Heart left ventricle (tissue), 16 donors: Measurements from ENCODE around the gene TNFAIP8L1. TPM values are rescaled to one million over a fixed set of nuclear protein-coding genes. Genes with fewer than 3 reads are reported as not detected.

Experiments
- ATAC-seq, 4 donors: fragments of 200-7000 bp; cut with Tn5 transposase; one replicate each; pipeline ENCODE4 v1.9.1; 2020 to 2022; ENCODE audit warnings: moderate library complexity in 4 of 4, mild to moderate bottlenecking in 3 of 4, moderate number of reproducible peaks in 1 of 4
- DNase-seq, 5 donors: peaks; one replicate each; pipeline ENCODE4 v3.0.0-alpha.2; 2020
- H3K27ac ChIP-seq, 12 donors: fragments of 200-600 bp; sonication (generic) in 4 of 12; one replicate each; pipeline versions ENCODE4 v1.5.0 to v1.8.0; 2016 to 2022; ENCODE audit warnings: mild to moderate bottlenecking in 2 of 12
- H3K27me3 ChIP-seq, 9 donors: fragments of 200-600 bp; sonication (generic) in 2 of 9; one replicate each; pipeline versions ENCODE4 v1.5.1 to v1.8.0; 2016 to 2022; ENCODE audit warnings: mild to moderate bottlenecking in 3 of 9
- H3K36me3 ChIP-seq, 9 donors: fragments of 200-600 bp; sonication (generic) in 2 of 9; one replicate each; pipeline versions ENCODE4 v1.5.0 to v1.8.0; 2018 to 2022; ENCODE audit warnings: mild to moderate bottlenecking in 2 of 9
- H3K4me1 ChIP-seq, 12 donors: fragments of 200-600 bp; sonication (generic) in 4 of 12; one replicate each; pipeline versions ENCODE4 v1.5.0 to v1.8.0; 2016 to 2022; ENCODE audit warnings: mild to moderate bottlenecking in 3 of 12
- H3K4me3 ChIP-seq, 12 donors: fragments of 200-600 bp; sonication (generic) in 4 of 12; one replicate each; pipeline versions ENCODE4 v1.5.0 to v1.8.0; 2017 to 2022; ENCODE audit warnings: mild to moderate bottlenecking in 9 of 12, moderate library complexity in 4 of 12
- H3K9me3 ChIP-seq, 12 donors: fragments of 200-600 bp; sonication (generic) in 4 of 12; one replicate each; pipeline versions ENCODE4 v1.5.0 to v1.8.0; 2016 to 2022; ENCODE audit warnings: mild to moderate bottlenecking in 1 of 12
- CTCF ChIP-seq, 12 donors: fragments of 200-600 bp; sonication (generic) in 4 of 12; IDR thresholded peaks; one replicate each; pipeline versions ENCODE4 v1.5.0 to v1.8.0; 2018 to 2022; ENCODE audit warnings: antibody characterized with exemption in 12 of 12, mild to moderate bottlenecking in 5 of 12
- POLR2A ChIP-seq, 2 donors: fragments of 450-650 bp; IDR thresholded peaks; one replicate each; pipeline ENCODE4 v1.6.1; 2017; ENCODE audit warnings: antibody characterized with exemption in 2 of 2, mild to moderate bottlenecking in 2 of 2, moderate library complexity in 2 of 2
- WGBS, 4 donors: extraction: QIAGEN DNeasy Blood & Tissue Kit in 2 of 4; methylation state at CpG; one replicate each; pipeline versions ENCODE4 v1.1.5 to v1.1.7; 2013 to 2018; 5-methylcytosine and 5-hydroxymethylcytosine counted together
- intact Hi-C, 10 donors: fragments of 100-400 bp; cut with DNase I; formaldehyde crosslinking; loops; one replicate each; pipeline versions ENCODE4 v1.11.1 to v1.14.2; 2022
- polyA plus RNA-seq, 2 donors: library from polyadenylated mRNA; stranded (reverse); fragments of 200-250 nt; gene quantifications; one replicate each; pipeline ENCODE4 v1.2.3, GENCODE V29; 2013
- total RNA-seq, 9 donors: library from RNA; depleted of rRNA in 2 of 9; stranded (reverse); fragments of >200 nt in 2 of 9; fragmentation: NEBNext Ultra II Directional in 3 of 9; extraction: Animal tissue kit (Norgen Biotek cat#: 25700) in 3 of 9; gene quantifications; one replicate each; pipeline versions ENCODE4 v1.1.0 to v1.2.4, GENCODE V29; 2016 to 2023
- donor health status: ischemic (EF 13 %, LVEDD 7.1; RV severe dilation, severe dysfunction).
- donor health status: healthy with polysubstance abuse.
- donor health status: DM: no; HTN: yes; CAD: no.
- donor health status: DM: no; HTN: no; CAD: no.
- donor health status: ischemic (EF 25% LVEDD 6.9; RV normal size, moderate dysfunction).
- donor health status: ischemic (EF 25% LVEDD 5.7; RV mildly dilated, moderate dysfunction).
- donor health status: healthy.
- donor health status: DM: yes; HTN: yes; CAD: no.
- donor health status: ischemic (EF 35%, LVEDD 5.7; RV mildly dilated, moderate dysfunction).
- donor health status: nonischemic (EF 11% LVEDD 7.7; RV severe dilation, severe dysfunction).
- donor health status: DM: yes; HTN: yes; CAD: no.
- donor health status: PGD.
- donor health status: ischemic (EF 29% LVEDD 5.4; RV normal size, mild dysfunction).
- donor health status: nonischemic (EF 23%, LVEDD 6.1; RV moderate dilation, normal function).

The TNFAIP8L1 gene
- total and polyA plus RNA-seq, 11 donors, result 2.8 to 15.1 (median 6.1) TPM

GRCh38 chr19:4686700-4687099, 47.4 kb downstream of the TNFAIP8L1 start:
- no peak overlapping the region for H3K4me3 ChIP-seq
- TF ChIP-seq CTCF (IDR thresholded peaks at IDR 0.05) (no peak), POLR2A (IDR thresholded peaks at IDR 0.05) (no peak)
- peaks cover 10 to 99% (median 94%) of the 10 kb centered on the region in 9 donors for H3K36me3 ChIP-seq
- H3K27me3 ChIP-seq, result no peaks in the 10 kb centered on the region
- 92 to 96% (median 94%) methylated on average over 10 of the region's 10 CpGs for WGBS, 4 donors
- H3K9me3 ChIP-seq, result no peaks in the 10 kb centered on the region
- no peak for ATAC-seq
- peaks cover 0 to 14% (median 0%) of the 10 kb centered on the region in 12 donors for H3K4me1 ChIP-seq
- peak in 1 of 5 donors; percentile 19 for DNase-seq
- no peak overlapping the region for H3K27ac ChIP-seq
- intact Hi-C loops, result no loop called here

DNA sequence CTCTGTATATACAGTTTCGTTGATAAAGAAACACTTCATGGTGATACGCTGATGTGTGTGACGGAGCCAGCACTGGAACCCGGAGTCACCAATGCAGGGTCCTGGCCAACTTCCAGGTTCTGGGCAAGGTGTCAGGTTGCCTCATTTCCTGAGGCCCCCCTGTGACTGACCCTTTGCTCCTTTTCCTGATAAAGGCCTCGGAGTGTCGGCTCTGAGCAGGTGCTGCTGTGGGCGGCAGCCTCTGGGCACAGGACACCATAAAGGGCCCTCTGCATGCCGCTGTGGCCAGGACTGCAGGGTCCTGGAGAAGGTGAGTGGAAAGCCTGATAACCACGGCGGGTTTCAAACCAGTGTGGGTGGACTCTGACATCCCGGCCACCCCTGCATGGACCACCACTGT, 48.1 kb downstream of the TNFAIP8L1 start:
- TF ChIP-seq POLR2A (IDR thresholded peaks at IDR 0.05) (no peak), CTCF (IDR thresholded peaks at IDR 0.05) (no peak)
- ATAC-seq, result peak in 3 of 4 donors; percentile 8 to 50 (median 18)
- no peaks in the 10 kb centered on the region for H3K9me3 ChIP-seq
- H3K4me1 ChIP-seq, result peaks cover 0 to 17% (median 0%) of the 10 kb centered on the region in 12 donors
- no peaks in the 10 kb centered on the region for H3K27me3 ChIP-seq
- no peak overlapping the region for H3K4me3 ChIP-seq
- DNase-seq, result peak in 1 of 5 donors; percentile 26
- intact Hi-C loops, result no loop called here
- peaks cover 10 to 99% (median 94%) of the 10 kb centered on the region in 9 donors for H3K36me3 ChIP-seq
- 51 to 75% (median 56%) methylated on average over 10 to 11 of the region's 11 CpGs for WGBS, 4 donors
- H3K27ac ChIP-seq, result no peak overlapping the region

DNA sequence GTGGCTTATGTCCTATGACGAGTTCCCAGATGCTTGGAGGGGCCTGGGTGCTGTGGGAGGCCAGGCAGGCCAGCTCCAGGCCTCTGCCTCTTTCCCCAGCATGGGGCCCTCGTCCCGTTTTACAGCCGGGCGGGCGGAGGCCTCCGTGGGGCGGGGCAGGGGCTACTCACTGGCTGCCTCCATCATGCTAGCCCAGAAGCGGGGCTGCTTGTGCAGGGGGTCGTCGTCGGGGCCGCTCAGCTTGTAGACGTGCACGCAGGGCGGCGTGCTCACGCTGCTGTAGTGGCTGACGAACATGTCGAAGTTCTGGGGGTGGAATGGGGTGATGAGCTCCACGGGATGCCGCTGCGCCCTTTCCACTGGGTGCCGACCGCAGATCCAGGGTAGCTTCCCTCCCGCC, 49.3 kb downstream of the TNFAIP8L1 start:
- DNase-seq (peak in 1 of 5 donors; percentile 22), ATAC-seq (no peak)
- WGBS, 4 donors, result 94 to 96% (median 96%) methylated on average over 13 to 26 of the region's 26 CpGs
- H3K36me3 ChIP-seq, result peaks cover 12 to 99% (median 95%) of the 10 kb centered on the region in 9 donors
- H3K9me3 ChIP-seq, result no peaks in the 10 kb centered on the region
- no peaks in the 10 kb centered on the region for H3K27me3 ChIP-seq
- H3K27ac ChIP-seq, result no peak overlapping the region
- H3K4me3 ChIP-seq, result no peak overlapping the region
- intact Hi-C loops, result no loop called here
- H3K4me1 ChIP-seq, result peaks cover 0 to 28% (median 0%) of the 10 kb centered on the region in 12 donors
- TF ChIP-seq CTCF (IDR thresholded peaks at IDR 0.05), result no peak
- no peak for TF ChIP-seq POLR2A (IDR thresholded peaks at IDR 0.05)

DNA sequence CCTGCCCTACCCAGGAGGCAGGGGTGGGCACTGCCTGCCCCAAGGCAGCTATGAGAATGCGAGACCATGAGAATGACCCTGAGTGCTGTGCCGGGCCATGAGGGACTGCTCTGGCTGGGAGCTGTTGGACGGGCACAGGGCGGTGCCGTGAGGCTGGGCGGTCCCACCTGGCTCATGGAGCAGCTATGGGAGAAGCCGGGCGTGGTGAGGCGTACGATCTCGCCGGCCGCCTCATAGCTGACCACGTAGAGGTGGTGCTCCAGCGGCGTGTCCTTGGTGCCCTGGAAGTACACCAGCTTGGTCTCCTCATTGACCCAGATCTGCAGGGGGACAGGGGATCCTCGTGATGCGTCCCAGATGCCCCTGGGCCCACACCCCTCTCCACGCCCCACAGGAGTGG, 50.1 kb downstream of the TNFAIP8L1 start:
- no peak overlapping the region for H3K4me3 ChIP-seq
- no peaks in the 10 kb centered on the region for H3K27me3 ChIP-seq
- H3K27ac ChIP-seq, result no peak overlapping the region
- WGBS, 4 donors, result 90 to 98% (median 96%) methylated on average over 13 to 19 of the region's 19 CpGs
- no peaks in the 10 kb centered on the region for H3K9me3 ChIP-seq
- H3K36me3 ChIP-seq, result peaks cover 11 to 99% (median 95%) of the 10 kb centered on the region in 9 donors
- intact Hi-C loops, result no loop called here
- ATAC-seq (no peak), DNase-seq (no peak)
- H3K4me1 ChIP-seq, result peaks cover 0 to 36% (median 5%) of the 10 kb centered on the region in 12 donors
- TF ChIP-seq CTCF (IDR thresholded peaks at IDR 0.05) (no peak), POLR2A (IDR thresholded peaks at IDR 0.05) (no peak)
